ENCODE data around the gene CDC73. TPM values are rescaled to one million over a fixed set of nuclear protein-coding genes. Genes with fewer than 3 reads are reported as not detected.

CDC73 gene
- total RNA-seq, 1 donor = 33.4 TPM

- no peak overlapping the region for H3K4me3 ChIP-seq (ENCODE audit: low read depth, low read length)
- no peak for DNase-seq (ENCODE audit: low read depth)
- TF ChIP-seq CTCF (IDR thresholded peaks at IDR 0.05; ENCODE audit: insufficient read depth, low read length) = no peak
Observed at GRCh38 chr1:193118803-193119730, 2.8 kb upstream of the CDC73 start.

- TF ChIP-seq CTCF (IDR thresholded peaks at IDR 0.05; ENCODE audit: insufficient read depth, low read length) = no peak
- DNase-seq (ENCODE audit: low read depth) = no peak
- H3K4me3 ChIP-seq (ENCODE audit: low read depth, low read length) = peak overlapping the region; percentile 25
Observed at GRCh38 chr1:193120604-193121166, 1.1 kb upstream of the CDC73 start.

GRCh38 chr1:193123751-193124150 lies 1.9 kb downstream of the CDC73 start:
- peak overlapping the region; percentile 46 for H3K4me3 ChIP-seq (ENCODE audit: low read depth, low read length)
- TF ChIP-seq CTCF (IDR thresholded peaks at IDR 0.05; ENCODE audit: insufficient read depth, low read length) = no peak

GRCh38 chr1:193125369-193125768 lies 3.5 kb downstream of the CDC73 start:
- no peak for DNase-seq (ENCODE audit: low read depth)

More at GRCh38 chr1:193123751-193124150, 1.9 kb downstream of the CDC73 start:
- DNase-seq (ENCODE audit: low read depth) = no peak

GRCh38 chr1:193131266-193131860 lies 9.5 kb downstream of the CDC73 start:
- no peak for TF ChIP-seq CTCF (IDR thresholded peaks at IDR 0.05; ENCODE audit: insufficient read depth, low read length)
- no peak overlapping the region for H3K4me3 ChIP-seq (ENCODE audit: low read depth, low read length)
- DNase-seq (ENCODE audit: low read depth) = no peak

More at GRCh38 chr1:193125369-193125768, 3.5 kb downstream of the CDC73 start:
- TF ChIP-seq CTCF (IDR thresholded peaks at IDR 0.05; ENCODE audit: insufficient read depth, low read length) = no peak
- H3K4me3 ChIP-seq (ENCODE audit: low read depth, low read length) = no peak overlapping the region

GRCh38 chr1:193140254-193140653 lies 18.4 kb downstream of the CDC73 start:
- no peak for TF ChIP-seq CTCF (IDR thresholded peaks at IDR 0.05; ENCODE audit: insufficient read depth, low read length)
- H3K4me3 ChIP-seq (ENCODE audit: low read depth, low read length) = no peak overlapping the region
- no peak for DNase-seq (ENCODE audit: low read depth)
